ENCODE data around the gene ELOVL6. TPM values are rescaled to one million over a fixed set of nuclear protein-coding genes. Genes with fewer than 3 reads are reported as not detected.
A peak's percentile ranks its signal among the peaks of the same experiment; 100 is the strongest.

ELOVL6 gene
- total RNA-seq, 1 donor from 2014 or later: 4.7 TPM

- TF ChIP-seq CTCF (IDR thresholded peaks at IDR 0.05): no peak
- H3K4me1 ChIP-seq: no peaks in the 10 kb centered on the region
- no peak overlapping the region for H3K27ac ChIP-seq
- ATAC-seq (no peak), DNase-seq (no peak)
- H3K4me3 ChIP-seq: no peak overlapping the region
- no peaks in the 10 kb centered on the region for H3K9me3 ChIP-seq
- H3K36me3 ChIP-seq: no peaks in the 10 kb centered on the region
- intact Hi-C loops (cut with DNase I): no loop called here
- no peaks in the 10 kb centered on the region for H3K27me3 ChIP-seq
Measured at GRCh38 chr4:110058677-110059076, 139.7 kb downstream of the ELOVL6 start.

- Histone ChIP-seq H3K4me3 (no peak overlapping the region), H3K36me3 (no peaks in the 10 kb centered on the region), H3K27me3 (no peaks in the 10 kb centered on the region), H3K27ac (no peak overlapping the region), H3K9me3 (no peaks in the 10 kb centered on the region), H3K4me1 (no peaks in the 10 kb centered on the region)
- intact Hi-C loops (cut with DNase I): no loop called here
- no peak for DNase-seq
- TF ChIP-seq CTCF (IDR thresholded peaks at IDR 0.05): no peak
- ATAC-seq: no peak
Measured at GRCh38 chr4:110055158-110055768, 143.2 kb downstream of the ELOVL6 start.

- intact Hi-C loops (cut with DNase I): loop anchor here (5.0 kb wide), 1 partner anchor 162 kb away; no protein-coding TSS in a partner anchor
- no peak for DNase-seq
- Histone ChIP-seq H3K9me3 (no peaks in the 10 kb centered on the region), H3K4me1 (no peaks in the 10 kb centered on the region), H3K4me3 (no peak overlapping the region), H3K27ac (no peak overlapping the region), H3K27me3 (no peaks in the 10 kb centered on the region), H3K36me3 (no peaks in the 10 kb centered on the region)
- peak; percentile 80 for ATAC-seq
- peak; percentile 82 for TF ChIP-seq CTCF (IDR thresholded peaks at IDR 0.05)
Measured at GRCh38 chr4:110049951-110050925, 148.2 kb downstream of the ELOVL6 start.

- Histone ChIP-seq H3K4me1 (no peaks in the 10 kb centered on the region), H3K36me3 (no peaks in the 10 kb centered on the region), H3K4me3 (no peak overlapping the region), H3K27ac (no peak overlapping the region), H3K9me3 (no peaks in the 10 kb centered on the region), H3K27me3 (no peaks in the 10 kb centered on the region)
- ATAC-seq (no peak), DNase-seq (no peak)
- intact Hi-C loops (cut with DNase I): loop anchor here (5.0 kb wide), 1 partner anchor 166 kb away; no protein-coding TSS in a partner anchor
- no peak for TF ChIP-seq CTCF (IDR thresholded peaks at IDR 0.05)
Measured at GRCh38 chr4:110046588-110047049, 151.8 kb downstream of the ELOVL6 start.

GRCh38 chr4:110042545-110043517 lies 155.6 kb downstream of the ELOVL6 start:
- Histone ChIP-seq H3K27ac (no peak overlapping the region), H3K27me3 (peaks cover 7% of the 10 kb centered on the region), H3K36me3 (no peaks in the 10 kb centered on the region), H3K4me1 (no peaks in the 10 kb centered on the region), H3K9me3 (no peaks in the 10 kb centered on the region), H3K4me3 (no peak overlapping the region)
- no peak for DNase-seq
- no peak for TF ChIP-seq CTCF (IDR thresholded peaks at IDR 0.05)
- ATAC-seq: no peak
- intact Hi-C loops (cut with DNase I): no loop called here

Data from upper lobe of right lung (tissue), 1 donor.